KOPT-K1 (cell line): ENCODE results near the gene PRH2.

Experiments used
- H3K27ac ChIP-seq: fragments of 200-600 bp; sonication (generic); 2 replicates; pipeline ENCODE4 v1.5.1; 2016; ENCODE audit warnings: antibody characterized with exemption, mild to moderate bottlenecking, low read depth, low read length; ENCODE audit not compliant: poor library complexity, severe bottlenecking
- H3K36me3 ChIP-seq: fragments of 200-600 bp; sonication (generic); 2 replicates; pipeline ENCODE4 v1.5.1; 2017; ENCODE audit warnings: antibody characterized with exemption, mild to moderate bottlenecking, low read length, moderate library complexity; ENCODE audit not compliant: insufficient read depth
- H3K9me3 ChIP-seq: fragments of 200-600 bp; sonication (generic); 2 replicates; pipeline ENCODE4 v1.5.1; 2017; ENCODE audit warnings: antibody characterized with exemption, low read length, mild to moderate bottlenecking; ENCODE audit not compliant: insufficient read depth, poor library complexity, severe bottlenecking

Gene PRH2

DNA sequence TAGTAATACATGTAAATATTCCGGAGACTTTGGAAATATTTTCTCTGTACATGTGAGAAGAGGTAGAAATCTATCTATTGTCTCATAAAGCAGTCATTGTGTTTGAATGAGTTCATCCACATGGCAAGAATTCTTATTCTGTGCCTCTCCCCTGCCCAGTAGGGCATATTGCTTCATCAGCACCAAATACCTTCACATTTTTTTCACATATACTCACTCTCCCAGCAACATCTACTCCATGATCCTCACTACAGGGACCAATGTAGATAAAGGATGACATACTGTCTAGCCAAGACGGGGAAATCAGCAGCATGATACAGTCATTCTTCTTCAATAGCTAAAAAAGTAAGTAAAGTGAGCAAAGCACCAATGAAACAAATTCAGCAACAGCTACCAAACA, 11.4 kb downstream of the PRH2 start:
- Histone ChIP-seq H3K36me3 (no peaks in the 10 kb centered on the region), H3K9me3 (peaks cover 18% of the 10 kb centered on the region), H3K27ac (no peak overlapping the region)

DNA sequence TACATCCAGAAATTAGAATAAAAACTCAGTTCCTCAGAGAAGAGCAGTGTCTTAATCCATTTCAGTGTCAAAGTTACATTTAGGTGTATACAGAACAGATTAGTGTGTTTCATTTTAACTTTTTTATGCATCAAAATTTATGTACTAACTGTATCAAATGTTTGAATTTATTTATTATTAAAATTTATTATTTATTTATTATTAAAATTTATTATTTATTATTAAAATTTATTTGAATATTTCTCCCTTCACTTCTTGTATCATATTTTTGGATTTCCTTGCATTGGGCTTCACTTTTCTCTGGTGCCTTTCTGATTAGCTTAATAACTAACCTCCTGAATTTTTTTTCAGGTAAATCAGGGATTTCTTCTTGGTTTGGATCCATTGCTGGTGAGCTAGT, 12.3 kb downstream of the PRH2 start:
- Histone ChIP-seq H3K9me3 (peaks cover 24% of the 10 kb centered on the region), H3K27ac (no peak overlapping the region), H3K36me3 (no peaks in the 10 kb centered on the region)

GRCh38 chr12:10941916-10942607, 13.0 kb downstream of the PRH2 start:
- no peaks in the 10 kb centered on the region for H3K36me3 ChIP-seq
- H3K9me3 ChIP-seq: peaks cover 31% of the 10 kb centered on the region
- H3K27ac ChIP-seq: no peak overlapping the region

GRCh38 chr12:10943167-10943566, 14.1 kb downstream of the PRH2 start:
- H3K36me3 ChIP-seq: no peaks in the 10 kb centered on the region
- no peak overlapping the region for H3K27ac ChIP-seq
- peaks cover 42% of the 10 kb centered on the region for H3K9me3 ChIP-seq

DNA sequence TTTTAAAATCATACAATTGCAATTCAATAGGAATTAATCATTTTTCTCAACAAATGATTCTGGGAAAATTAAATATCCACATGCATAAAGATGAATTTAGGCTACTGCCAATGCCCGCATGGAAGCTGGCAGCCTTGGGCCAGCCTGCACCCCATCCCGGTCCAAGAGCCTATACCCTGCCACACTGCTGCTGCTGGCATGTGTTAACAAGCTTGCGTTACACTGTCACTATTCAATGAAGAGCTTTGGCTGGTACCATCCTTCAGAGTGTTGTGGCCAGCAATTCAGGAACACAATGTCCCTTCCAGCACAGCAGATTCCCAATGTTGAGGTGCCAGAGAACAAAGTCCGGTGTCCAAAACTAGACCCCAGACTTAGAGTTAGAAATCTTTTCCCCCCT, 23.6 kb downstream of the PRH2 start:
- peaks cover 44% of the 10 kb centered on the region for H3K9me3 ChIP-seq
- H3K36me3 ChIP-seq: peaks cover 7% of the 10 kb centered on the region; the same call in 1 of the 2 replicates
- H3K27ac ChIP-seq: no peak overlapping the region

DNA sequence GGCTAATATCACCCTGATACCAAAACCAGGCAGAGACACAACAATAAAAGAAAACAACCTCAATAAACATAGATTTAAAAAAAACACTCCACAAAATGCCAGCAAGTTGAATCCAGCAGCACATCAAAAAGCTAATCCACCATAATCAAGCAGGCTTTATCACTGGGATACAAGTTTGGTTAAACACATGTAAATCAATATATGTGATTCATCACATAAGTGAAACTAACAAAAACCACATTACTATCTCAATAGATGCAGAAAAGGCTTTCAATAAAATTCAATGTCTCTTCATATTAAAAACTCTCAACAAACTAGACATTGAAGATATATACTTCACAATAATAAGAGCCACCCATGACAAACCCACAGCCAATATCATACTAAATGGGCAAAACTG, 27.0 kb downstream of the PRH2 start:
- H3K27ac ChIP-seq: no peak overlapping the region
- no peaks in the 10 kb centered on the region for H3K36me3 ChIP-seq
- H3K9me3 ChIP-seq: peaks cover 25% of the 10 kb centered on the region

DNA sequence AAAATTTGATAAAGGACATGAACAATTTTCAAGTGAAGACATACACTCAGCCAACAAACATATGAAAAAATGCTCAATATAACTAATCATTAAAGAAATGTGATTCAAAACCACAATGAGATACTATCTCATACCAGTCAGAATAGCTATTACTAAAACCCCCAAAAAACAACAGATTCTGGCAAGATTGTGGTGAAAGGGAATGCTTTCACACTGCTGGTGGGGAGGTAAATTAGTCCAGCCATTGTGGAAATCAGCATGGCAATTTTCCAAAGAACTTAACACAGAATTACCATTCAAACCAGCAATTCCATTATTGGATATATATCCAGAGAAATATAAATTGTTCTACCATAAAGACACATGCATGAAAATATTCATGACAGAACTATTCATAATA, 28.7 kb downstream of the PRH2 start:
- no peaks in the 10 kb centered on the region for H3K36me3 ChIP-seq
- H3K9me3 ChIP-seq: peaks cover 25% of the 10 kb centered on the region
- H3K27ac ChIP-seq: no peak overlapping the region

- no peak overlapping the region for H3K27ac ChIP-seq
- no peaks in the 10 kb centered on the region for H3K36me3 ChIP-seq
- peaks cover 13% of the 10 kb centered on the region for H3K9me3 ChIP-seq
Measured at GRCh38 chr12:10959804-10960203, 30.8 kb downstream of the PRH2 start.

- H3K27ac ChIP-seq: no peak overlapping the region
- no peaks in the 10 kb centered on the region for H3K36me3 ChIP-seq
Measured at GRCh38 chr12:10960211-10960610, 31.2 kb downstream of the PRH2 start.

GRCh38 chr12:10965476-10965875, 36.4 kb downstream of the PRH2 start:
- Histone ChIP-seq H3K27ac (no peak overlapping the region), H3K36me3 (no peaks in the 10 kb centered on the region), H3K9me3 (no peaks in the 10 kb centered on the region)

More at GRCh38 chr12:10960211-10960610, 31.2 kb downstream of the PRH2 start:
- peaks cover 9% of the 10 kb centered on the region for H3K9me3 ChIP-seq

DNA sequence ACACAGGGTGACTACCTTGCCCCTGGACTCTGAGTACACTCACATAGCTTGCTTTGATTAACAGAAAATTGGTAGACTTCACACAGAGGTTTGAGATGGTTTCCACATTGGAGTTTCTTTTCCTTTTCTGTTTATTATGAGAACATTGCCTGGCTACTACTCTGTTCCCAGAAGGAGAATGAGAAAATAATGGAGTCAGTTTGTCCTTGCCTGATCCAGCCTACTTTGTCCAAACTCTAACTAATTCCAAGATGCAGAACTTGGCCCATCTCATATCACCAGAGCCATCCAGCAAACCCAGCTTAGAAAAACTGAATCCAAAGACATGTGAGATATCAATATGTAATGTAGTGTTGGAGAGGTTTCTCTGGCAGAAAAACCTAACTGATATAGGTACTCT, 37.3 kb downstream of the PRH2 start:
- no peaks in the 10 kb centered on the region for H3K36me3 ChIP-seq
- H3K9me3 ChIP-seq: no peaks in the 10 kb centered on the region
- H3K27ac ChIP-seq: no peak overlapping the region

DNA sequence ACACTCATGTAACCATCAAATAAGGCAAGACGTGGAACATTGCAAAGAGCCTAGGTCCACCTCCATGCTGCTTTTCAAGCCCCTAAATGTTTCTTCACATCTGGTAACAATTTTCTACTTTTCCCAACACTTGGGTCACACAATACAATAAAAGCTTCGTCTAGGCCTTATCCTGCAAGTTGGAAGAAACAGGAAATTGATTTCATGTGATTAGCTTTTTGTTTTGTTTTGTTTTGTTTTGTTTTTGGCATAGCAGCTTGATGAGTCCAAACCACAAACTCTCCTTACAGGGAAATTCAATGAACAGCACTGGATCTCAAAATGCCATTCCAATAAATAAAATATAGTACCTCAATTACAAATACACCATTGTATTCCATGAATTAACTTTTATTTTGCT, 38.4 kb downstream of the PRH2 start:
- no peak overlapping the region for H3K27ac ChIP-seq
- no peaks in the 10 kb centered on the region for H3K9me3 ChIP-seq

DNA sequence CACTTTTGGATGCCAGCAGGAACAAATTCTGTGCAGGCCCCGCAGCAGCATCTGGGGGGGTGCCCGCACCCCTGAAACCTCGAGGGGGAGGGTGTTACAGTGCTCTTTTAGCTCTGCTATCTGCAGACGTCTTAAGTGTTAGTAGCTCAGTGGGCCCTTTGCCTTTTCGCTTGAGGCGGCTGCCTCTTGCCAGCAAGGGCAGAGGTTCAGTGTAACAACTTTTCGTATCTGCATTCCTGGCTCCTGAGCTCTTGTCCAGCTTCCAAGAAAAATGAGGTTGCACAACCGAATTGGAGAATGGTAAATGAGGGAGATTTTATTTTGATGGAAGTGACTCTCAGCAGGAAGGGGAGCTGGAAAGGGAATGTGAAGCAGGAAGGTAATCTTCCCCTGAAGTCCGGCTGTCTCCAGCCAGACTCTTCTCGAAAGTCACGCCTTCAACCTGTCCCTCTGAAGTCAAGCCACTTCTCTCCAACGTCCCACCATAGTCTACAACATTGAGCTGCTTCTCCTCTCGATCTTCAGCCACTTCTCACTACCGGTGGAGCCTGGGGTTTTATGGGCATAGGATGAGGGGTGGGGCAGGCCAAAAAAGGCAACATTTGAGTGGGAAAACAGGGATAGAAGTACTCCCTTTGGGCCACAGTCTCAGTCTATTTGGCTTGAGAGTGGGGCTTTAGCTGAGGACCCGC, 39.9 kb downstream of the PRH2 start:
- Histone ChIP-seq H3K27ac (no peak overlapping the region), H3K36me3 (no peaks in the 10 kb centered on the region), H3K9me3 (no peaks in the 10 kb centered on the region)

More for the DNA sequence above, 38.4 kb downstream of the PRH2 start:
- H3K36me3 ChIP-seq: no peaks in the 10 kb centered on the region

GRCh38 chr12:10974965-10975364, 45.9 kb downstream of the PRH2 start:
- H3K9me3 ChIP-seq: no peaks in the 10 kb centered on the region
- no peaks in the 10 kb centered on the region for H3K36me3 ChIP-seq
- no peak overlapping the region for H3K27ac ChIP-seq

GRCh38 chr12:10982244-10982643, 53.2 kb downstream of the PRH2 start:
- Histone ChIP-seq H3K27ac (no peak overlapping the region), H3K36me3 (no peaks in the 10 kb centered on the region), H3K9me3 (no peaks in the 10 kb centered on the region)
